DMS 273 (cell line): ENCODE data around the gene ARPC1A.
"Not testable (repeated sequence)": the region's sequence is repeated elsewhere in the genome, so short reads cannot be mapped to it uniquely, and the experiment has no call there.

Experiments used
- DNase-seq: peaks from one replicate; lab custom pipeline; 2025; ENCODE audit not compliant: unreplicated experiment; lab: John Stamatoyannopoulos, UW

The ARPC1A gene

GRCh38 chr7:99386584-99387238, 61.0 kb downstream of the ARPC1A start:
- peak; percentile 71 for DNase-seq

DNA sequence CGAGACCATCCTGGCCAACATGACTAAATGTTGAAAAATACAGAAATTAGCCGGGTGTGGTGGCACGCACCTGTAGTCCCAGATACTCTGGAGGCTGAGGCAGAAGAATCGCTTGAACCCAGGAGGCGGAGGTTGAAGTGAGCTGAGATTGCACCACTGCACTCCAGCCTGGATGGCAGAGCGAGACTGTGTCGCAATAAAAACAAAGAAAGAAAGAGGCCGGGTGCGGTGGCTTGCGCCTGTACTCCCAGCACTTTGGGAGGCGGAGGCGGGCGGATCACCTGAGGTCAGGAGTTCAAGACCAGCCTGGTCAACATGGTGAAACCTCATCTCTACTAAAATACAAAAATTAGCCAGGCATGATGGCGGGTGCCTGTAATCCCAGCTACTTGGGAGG, 61.5 kb downstream of the ARPC1A start:
- not testable (repeated sequence) for DNase-seq

- no peak for DNase-seq
Observed at GRCh38 chr7:99387912-99388311, 62.2 kb downstream of the ARPC1A start.

DNA sequence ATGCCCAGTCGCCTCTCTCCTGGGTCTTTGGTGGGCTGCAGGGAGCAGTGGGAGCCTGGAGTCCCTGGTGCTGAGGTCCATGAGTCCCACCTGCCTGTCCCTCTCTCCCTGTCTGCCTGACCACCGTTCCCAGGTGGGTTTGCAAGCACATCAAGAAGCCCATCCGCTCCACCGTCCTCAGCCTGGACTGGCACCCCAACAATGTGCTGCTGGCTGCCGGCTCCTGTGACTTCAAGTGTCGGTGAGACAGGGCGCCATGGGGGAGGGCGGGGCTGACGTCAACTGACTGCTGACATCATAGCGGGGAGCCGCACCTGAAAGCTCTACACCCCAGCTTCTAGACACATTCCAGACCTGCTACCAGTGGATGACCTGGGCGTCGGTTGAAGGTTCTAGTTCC, 64.1 kb downstream of the ARPC1A start:
- no peak for DNase-seq

DNA sequence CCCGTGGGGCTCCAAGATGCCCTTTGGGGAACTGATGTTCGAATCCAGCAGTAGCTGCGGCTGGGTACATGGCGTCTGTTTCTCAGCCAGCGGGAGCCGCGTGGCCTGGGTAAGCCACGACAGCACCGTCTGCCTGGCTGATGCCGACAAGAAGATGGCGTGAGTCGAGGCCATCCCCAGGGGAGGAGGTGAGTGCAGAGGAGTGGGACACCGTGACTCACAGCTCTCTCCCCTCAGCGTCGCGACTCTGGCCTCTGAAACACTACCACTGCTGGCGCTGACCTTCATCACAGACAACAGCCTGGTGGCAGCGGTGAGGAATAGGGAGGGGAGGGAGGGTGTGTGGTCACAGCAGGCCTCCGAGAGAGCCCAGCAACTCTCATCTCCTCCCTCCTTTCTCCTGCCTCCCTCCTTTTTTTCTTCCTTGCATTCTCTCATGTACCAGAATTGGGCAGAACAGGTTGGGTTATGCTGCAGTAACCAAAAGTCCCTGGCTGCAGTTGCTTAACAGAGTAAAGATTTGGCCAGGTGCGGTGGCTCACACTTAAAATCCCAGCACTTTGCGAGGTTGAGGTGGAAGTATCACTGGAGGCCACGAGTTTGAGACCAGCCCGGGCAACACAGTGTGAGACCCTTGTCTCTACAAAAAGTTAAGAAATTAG, 65.4 kb downstream of the ARPC1A start:
- DNase-seq: peak; percentile 26

DNA sequence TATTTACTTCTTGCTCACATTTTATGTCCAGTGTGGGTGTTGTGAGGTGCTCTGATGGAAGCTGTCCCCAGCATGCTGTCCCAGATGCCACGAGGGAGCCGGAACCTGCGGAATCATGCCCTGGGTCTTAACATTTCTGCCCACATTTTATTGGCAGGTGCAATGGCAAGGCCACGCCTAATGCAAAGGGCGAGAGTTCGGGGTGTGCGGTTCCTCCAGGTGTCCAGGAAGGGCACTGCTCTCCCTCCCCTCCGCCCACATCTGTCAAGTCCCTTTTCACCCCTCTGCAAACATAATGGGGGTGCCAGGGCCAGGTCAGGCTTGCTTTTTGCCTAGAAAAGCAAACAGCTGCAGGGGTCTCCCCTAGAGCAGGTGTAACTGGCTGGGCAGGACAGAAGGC, 66.3 kb downstream of the ARPC1A start:
- no peak for DNase-seq

DNA sequence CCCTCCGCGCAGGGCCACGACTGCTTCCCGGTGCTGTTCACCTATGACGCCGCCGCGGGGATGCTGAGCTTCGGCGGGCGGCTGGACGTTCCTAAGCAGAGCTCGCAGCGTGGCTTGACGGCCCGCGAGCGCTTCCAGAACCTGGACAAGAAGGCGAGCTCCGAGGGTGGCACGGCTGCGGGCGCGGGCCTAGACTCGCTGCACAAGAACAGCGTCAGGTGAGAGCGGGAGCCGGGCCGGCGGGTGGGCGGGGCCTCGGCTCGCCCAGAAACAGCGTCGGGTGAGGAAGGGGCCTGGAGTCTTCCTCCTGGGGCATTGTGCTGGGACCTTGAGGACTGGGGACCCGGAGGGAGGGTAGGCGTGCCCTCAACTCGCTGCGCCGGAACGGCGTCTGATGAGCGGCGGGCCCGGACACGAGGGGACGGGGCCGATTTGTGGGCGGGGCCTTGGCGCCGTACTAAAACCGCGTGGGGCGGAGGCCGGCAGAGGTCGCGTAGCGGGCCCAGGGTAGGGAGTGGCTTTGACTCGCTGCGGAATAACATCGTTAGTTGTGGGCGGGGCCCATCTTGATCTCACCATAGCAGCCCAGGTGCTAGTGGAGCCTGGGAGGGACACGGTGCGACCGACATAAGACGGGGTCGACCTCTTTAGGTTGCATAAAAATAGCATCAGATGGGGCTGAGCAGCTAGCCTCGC, 67.1 kb downstream of the ARPC1A start:
- peak; percentile 93 for DNase-seq

GRCh38 chr7:99393355-99394187, 67.9 kb downstream of the ARPC1A start:
- DNase-seq: peak; percentile 74

DNA sequence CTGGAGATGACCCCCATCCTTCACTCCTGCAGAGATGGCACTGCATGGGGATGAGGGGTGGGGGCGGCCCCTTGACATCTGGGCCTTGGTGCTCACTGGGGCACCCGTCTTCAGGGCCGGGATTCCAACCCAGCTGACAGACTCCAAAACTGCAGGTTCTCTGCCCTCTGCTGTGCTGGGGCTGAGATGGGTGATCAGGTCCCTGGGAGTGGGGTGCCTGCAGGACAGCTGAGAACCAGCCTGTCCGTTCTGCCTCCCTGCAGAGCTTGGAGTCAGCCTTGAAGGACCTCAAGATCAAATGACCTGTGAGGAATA, 68.4 kb downstream of the ARPC1A start:
- DNase-seq: no peak

- peak; percentile 30 for DNase-seq
Observed at GRCh38 chr7:99395616-99396327, 70.1 kb downstream of the ARPC1A start.

- DNase-seq: no peak
Observed at GRCh38 chr7:99396418-99397296, 71.0 kb downstream of the ARPC1A start.

DNA sequence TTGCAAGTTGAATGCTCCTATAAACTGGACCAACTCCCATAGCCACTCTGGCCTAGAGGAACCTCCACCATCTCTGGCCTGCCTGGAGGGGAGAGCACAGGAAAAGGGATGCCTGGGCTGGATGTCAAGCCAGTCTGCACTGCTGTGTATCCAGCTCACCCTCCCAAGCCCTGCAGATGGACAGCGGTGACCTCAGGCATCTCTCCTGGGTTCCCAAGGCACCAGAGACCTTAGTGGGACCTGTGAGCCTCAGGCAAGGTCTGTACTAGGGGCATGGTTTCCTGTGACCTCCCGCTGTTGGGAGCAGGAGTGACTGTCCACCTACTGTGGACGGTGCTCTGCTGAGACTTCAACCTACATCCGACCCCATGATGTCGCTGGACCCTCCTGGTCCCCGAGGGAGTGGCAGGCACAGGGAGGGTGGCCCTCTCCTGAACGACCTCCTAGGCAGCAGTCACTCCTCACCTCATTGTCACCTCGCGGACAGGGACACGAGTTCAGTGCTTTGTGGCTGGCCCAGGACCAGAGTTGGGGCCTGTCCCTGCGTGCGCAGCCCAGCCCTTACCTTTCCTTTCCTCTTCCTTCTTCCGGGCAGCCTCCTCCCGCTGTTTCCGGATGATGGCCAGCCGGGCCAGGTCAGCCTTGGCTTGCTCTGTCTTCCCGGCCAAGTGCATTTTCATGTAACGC, 71.7 kb downstream of the ARPC1A start:
- DNase-seq: peak; percentile 35

- no peak for DNase-seq
Observed at GRCh38 chr7:99398891-99399445, 73.3 kb downstream of the ARPC1A start.

DNA sequence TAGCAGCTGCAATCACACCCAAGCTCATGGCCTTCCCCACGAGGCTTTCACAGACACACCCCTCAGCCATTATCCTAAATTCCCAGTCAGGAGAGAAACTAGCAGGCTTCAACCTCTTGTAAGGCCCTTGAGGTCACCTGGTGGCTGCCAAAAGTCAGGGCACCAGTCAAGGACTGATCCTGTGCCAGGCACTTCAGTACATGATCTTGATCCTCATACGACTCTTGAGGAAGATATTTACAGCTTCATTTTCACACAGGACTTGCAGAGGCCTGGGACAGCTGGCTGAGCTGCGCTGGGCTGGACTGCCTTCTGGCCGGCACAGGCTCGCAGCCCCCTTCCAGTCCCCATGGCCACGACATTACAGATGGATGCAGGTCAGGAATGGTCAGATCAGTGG, 73.9 kb downstream of the ARPC1A start:
- no peak for DNase-seq

GRCh38 chr7:99402854-99403253, 77.2 kb downstream of the ARPC1A start:
- DNase-seq: no peak

GRCh38 chr7:99403764-99404163, 78.1 kb downstream of the ARPC1A start:
- DNase-seq: no peak

- DNase-seq: no peak
Observed at GRCh38 chr7:99404235-99404976, 78.7 kb downstream of the ARPC1A start.

DNA sequence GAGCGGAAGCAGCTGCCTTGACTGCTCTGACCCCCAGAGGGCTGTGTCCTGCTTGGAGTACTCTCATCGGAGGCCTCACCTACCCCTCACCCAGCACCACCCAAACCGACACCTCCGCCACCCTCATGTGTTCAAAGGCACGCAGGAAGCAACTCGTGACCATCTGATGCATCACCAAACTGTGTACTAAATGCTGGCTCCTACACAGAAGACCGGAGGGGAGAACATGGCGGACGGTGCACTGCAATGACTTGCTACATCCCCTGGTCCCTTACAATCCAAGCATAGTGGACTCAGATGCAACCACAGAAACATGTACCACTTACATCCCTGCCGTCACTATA, 79.3 kb downstream of the ARPC1A start:
- DNase-seq: no peak

GRCh38 chr7:99406557-99406956, 80.9 kb downstream of the ARPC1A start:
- peak; percentile 39 for DNase-seq
